PC-9 (cell line): ENCODE data around the gene CC2D1A. TPM values are rescaled to one million over a fixed set of nuclear protein-coding genes. Genes with fewer than 3 reads are reported as not detected.

Experiments
- BruUV-seq: library from RNA; stranded (reverse); fragments of 400-500 nt; replicated peaks from 2 replicates; lab custom pipeline; 2021; lab: Mats Ljungman, UMichigan
- CTCF ChIA-PET: fragments of 300-600 bp; sonication (Branson Sonifier 250); formaldehyde crosslinking; loops from one replicate; lab custom pipeline; 2022; ENCODE audit warnings: antibody characterized with exemption; lab: Charles Lee
- POLR2A ChIA-PET: fragments of 300-600 bp; sonication (Branson Sonifier 250); formaldehyde crosslinking; loops from one replicate; lab custom pipeline; 2022; ENCODE audit warnings: antibody characterized with exemption; ENCODE audit not compliant: unreplicated experiment; lab: Charles Lee
- DNase-seq, 2 experiments: peaks; one replicate each; pipeline versions ENCODE4 v3.0.0 to v3.0.0-alpha.2; 2015 to 2022; ENCODE audit warnings: mixed read lengths in 1 of 2
- H2AFZ ChIP-seq: fragments of 200-600 bp; sonication (generic); 2 replicates; pipeline ENCODE4 v1.8.1; 2017; ENCODE audit warnings: antibody characterized with exemption
- H3F3A ChIP-seq: fragments of 200-600 bp; sonication (generic); 2 replicates; pipeline ENCODE4 v1.8.1; 2017; ENCODE audit warnings: antibody characterized with exemption, mild to moderate bottlenecking, low read depth; ENCODE audit not compliant: insufficient read depth
- H3K27ac ChIP-seq: fragments of 200-600 bp; sonication (generic); 2 replicates; pipeline ENCODE4 v1.6.1; 2016; ENCODE audit warnings: mixed run types
- H3K27me3 ChIP-seq: fragments of 200-600 bp; sonication (generic); 2 replicates; pipeline ENCODE4 v1.6.1; 2016; ENCODE audit warnings: low read depth, mixed run types; ENCODE audit not compliant: insufficient read depth
- H3K36me3 ChIP-seq: fragments of 200-600 bp; sonication (generic); 2 replicates; pipeline ENCODE4 v1.6.1; 2016; ENCODE audit warnings: low read depth, mixed run types
- H3K4me1 ChIP-seq: fragments of 200-600 bp; sonication (generic); replicated peaks from 2 replicates; pipeline ENCODE4 v1.6.1; 2016; ENCODE audit warnings: mixed run types; ENCODE audit not compliant: insufficient read depth
- H3K4me2 ChIP-seq: fragments of 200-600 bp; sonication (generic); 2 replicates; pipeline ENCODE4 v1.6.1; 2017; ENCODE audit warnings: mixed run types
- H3K4me3 ChIP-seq: fragments of 200-600 bp; sonication (generic); 2 replicates; pipeline ENCODE4 v1.6.1; 2016; ENCODE audit warnings: mixed run types
- H3K79me2 ChIP-seq: fragments of 200-600 bp; sonication (generic); 2 replicates; pipeline ENCODE4 v1.6.1; 2017; ENCODE audit warnings: low read depth, mixed run types
- H3K9me2 ChIP-seq: fragments of 200-600 bp; sonication (generic); 2 replicates; pipeline ENCODE4 v1.8.1; 2017; ENCODE audit warnings: mild to moderate bottlenecking; ENCODE audit not compliant: insufficient read depth
- H3K9me3 ChIP-seq: fragments of 200-600 bp; sonication (generic); 2 replicates; pipeline ENCODE4 v1.8.1; 2016; ENCODE audit warnings: low read depth; ENCODE audit not compliant: insufficient read depth
- H4K20me1 ChIP-seq: fragments of 200-600 bp; sonication (generic); 2 replicates; pipeline ENCODE4 v1.8.1; 2017; ENCODE audit not compliant: insufficient read depth
- CTCF ChIP-seq: fragments of 200-600 bp; sonication (generic); conservative IDR thresholded peaks from 2 replicates; pipeline ENCODE4 v1.6.1; 2017; ENCODE audit warnings: mixed run types, antibody characterized with exemption, mild to moderate bottlenecking, moderate library complexity
- EZH2 ChIP-seq: fragments of 200-600 bp; sonication (generic); IDR thresholded peaks from 2 replicates; pipeline ENCODE4 v1.8.0; 2017; ENCODE audit warnings: antibody characterized with exemption, low read depth
- intact Hi-C: fragments of 100-400 bp; cut with micrococcal nuclease; formaldehyde crosslinking; loops from one replicate; pipeline ENCODE4 v1.10.0; 2022; ENCODE audit not compliant: unreplicated experiment
- total RNA-seq: library from RNA; stranded (reverse); gene quantifications from 2 replicates; pipeline ENCODE4 v1.2.3, GENCODE V29; 2021

CC2D1A gene
- total RNA-seq, 1 experiment from 2014 or later: 55.1 TPM

- Histone ChIP-seq H3K36me3 (no peaks in the 10 kb centered on the region), H2AFZ (no peak overlapping the region)
Measured at GRCh38 chr19:13860679-13861391, 45.2 kb upstream of the CC2D1A start.

GRCh38 chr19:13861392-13861713 lies 44.6 kb upstream of the CC2D1A start:
- no peaks in the 10 kb centered on the region for H3K9me2 ChIP-seq
- no peaks in the 10 kb centered on the region for H3K36me3 ChIP-seq
- ChIA-PET CTCF (no interaction called here), POLR2A (interaction anchor here (0.5 to 2.0 kb wide), 10 partner anchors 9 to 275 kb away, joined by 3 to 39 read pairs (median 6); partner anchors contain the start of genes ASF1B and ZSWIM4)
- no peaks in the 10 kb centered on the region for H4K20me1 ChIP-seq
- BruUV-seq: TSS peak; percentile 68
- no peak overlapping the region for H2AFZ ChIP-seq
- no peaks in the 10 kb centered on the region for H3K79me2 ChIP-seq
- H3K4me3 ChIP-seq: peak overlapping the region; percentile 64; the same call in 1 of the 2 replicates
- intact Hi-C loops: loop anchor here (5.0 kb wide), 1 partner anchor 129 kb away; no protein-coding TSS in a partner anchor
- H3F3A ChIP-seq: peaks cover 74% of the 10 kb centered on the region
- peaks cover 23% of the 10 kb centered on the region for H3K4me1 ChIP-seq
- H3K27ac ChIP-seq: peak overlapping the region; percentile 88
- no peaks in the 10 kb centered on the region for H3K27me3 ChIP-seq
- TF ChIP-seq EZH2 (no peak), CTCF (no peak)
- no peaks in the 10 kb centered on the region for H3K9me3 ChIP-seq
- peak overlapping the region; percentile 99 for H3K4me2 ChIP-seq
- peak in 1 of 2 experiments; percentile 35 for DNase-seq

More at GRCh38 chr19:13860679-13861391, 45.2 kb upstream of the CC2D1A start:
- H3K79me2 ChIP-seq: no peaks in the 10 kb centered on the region
- POLR2A ChIA-PET: interaction anchor here (0.5 to 2.0 kb wide), 11 partner anchors 9 to 276 kb away, joined by 3 to 39 read pairs (median 5); partner anchors contain the start of genes ASF1B and ZSWIM4
- H3K4me2 ChIP-seq: peak overlapping the region; percentile 99
- H3K27me3 ChIP-seq: no peaks in the 10 kb centered on the region
- peak in 1 of 2 experiments; percentile 12 for DNase-seq
- no peaks in the 10 kb centered on the region for H3K9me2 ChIP-seq
- no peak for TF ChIP-seq EZH2
- no peak for TF ChIP-seq CTCF
- H4K20me1 ChIP-seq: no peaks in the 10 kb centered on the region
- H3K4me3 ChIP-seq: no peak overlapping the region
- peak overlapping the region; percentile 88 for H3K27ac ChIP-seq
- intact Hi-C loops: loop anchor here (5.0 kb wide), 1 partner anchor 129 kb away; no protein-coding TSS in a partner anchor
- no peaks in the 10 kb centered on the region for H3K9me3 ChIP-seq
- CTCF ChIA-PET: interaction anchor here (0.7 kb wide), 2 partner anchors 14 to 145 kb away, joined by 6 to 8 read pairs; no protein-coding TSS in a partner anchor
- no TSS peak for BruUV-seq
- peaks cover 73% of the 10 kb centered on the region for H3F3A ChIP-seq
- peaks cover 20% of the 10 kb centered on the region for H3K4me1 ChIP-seq

DNA sequence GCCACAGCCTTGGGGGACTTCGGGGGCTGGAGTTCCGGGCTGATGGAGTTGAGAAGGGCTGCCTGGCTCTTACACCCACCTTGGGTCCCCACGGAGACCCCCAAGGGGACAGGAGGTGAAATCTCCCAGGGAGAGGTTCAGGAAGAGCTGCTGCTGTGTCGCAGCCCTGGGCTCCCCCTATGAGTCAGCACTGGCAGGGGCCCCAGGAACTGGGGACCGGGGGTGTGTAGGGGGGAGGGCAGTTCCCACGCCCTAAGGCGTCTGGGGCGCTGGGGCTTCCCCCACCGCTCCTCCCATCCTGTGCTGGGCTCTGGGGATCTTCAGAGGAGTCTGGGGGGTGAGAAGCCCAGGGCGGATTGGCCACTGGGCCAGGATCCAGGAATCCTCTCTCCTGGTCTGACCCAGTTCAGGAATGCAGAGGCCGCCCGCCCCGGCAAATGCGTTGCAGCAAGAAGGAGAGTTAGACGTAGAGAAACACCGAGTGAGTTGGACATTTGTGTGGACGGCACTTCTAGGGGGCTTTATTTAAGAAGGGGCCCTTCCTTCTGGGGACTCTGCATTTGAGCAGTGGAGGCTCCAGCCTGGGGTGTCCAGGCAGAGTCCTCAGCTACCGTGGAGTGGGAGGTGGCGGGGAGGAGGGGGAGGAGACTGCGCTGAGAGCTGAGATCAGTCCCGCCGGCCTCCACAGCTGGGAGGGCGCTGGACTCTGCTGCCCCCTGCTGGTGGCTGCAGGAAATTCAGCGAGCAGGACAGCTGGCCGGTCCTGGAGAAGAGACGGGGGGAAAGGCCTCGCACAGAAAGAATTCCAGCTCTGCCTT lies 44.1 kb upstream of the CC2D1A start:
- no peaks in the 10 kb centered on the region for H3K36me3 ChIP-seq
- BruUV-seq: TSS peak; percentile 60
- no peaks in the 10 kb centered on the region for H3K9me2 ChIP-seq
- peak overlapping the region; percentile 79 for H2AFZ ChIP-seq
- H3K79me2 ChIP-seq: no peaks in the 10 kb centered on the region
- H3F3A ChIP-seq: peaks cover 74% of the 10 kb centered on the region
- H3K4me3 ChIP-seq: peak overlapping the region; percentile 64
- peaks cover 25% of the 10 kb centered on the region for H3K4me1 ChIP-seq
- CTCF ChIA-PET: interaction anchor here (0.5 to 1.2 kb wide), 8 partner anchors 10 to 586 kb away, joined by 3 to 10 read pairs (median 4); partner anchors contain the start of gene MRI1
- peak overlapping the region; percentile 99 for H3K4me2 ChIP-seq
- peak; percentile 99 for TF ChIP-seq CTCF
- TF ChIP-seq EZH2: no peak
- H3K9me3 ChIP-seq: no peaks in the 10 kb centered on the region
- H4K20me1 ChIP-seq: no peaks in the 10 kb centered on the region
- no peaks in the 10 kb centered on the region for H3K27me3 ChIP-seq
- intact Hi-C loops: loop anchor here (1.0 to 5.0 kb wide), 7 partner anchors 11 to 265 kb away; partner anchors contain the start of gene ZSWIM4
- POLR2A ChIA-PET: interaction anchor here (0.5 to 2.0 kb wide), 15 partner anchors 10 to 1548 kb away, joined by 3 to 39 read pairs (median 8); partner anchors contain the start of genes ASF1B, MRI1 and ZSWIM4
- peak overlapping the region; percentile 88 for H3K27ac ChIP-seq
- peak; percentile 85 to 95 for DNase-seq
